DMS153 (cell line): Measurements from ENCODE around the gene TRIP6.
"Not testable (repeated sequence)": the region's sequence is repeated elsewhere in the genome, so short reads cannot be mapped to it uniquely, and the experiment has no call there.

Experiments
- DNase-seq: peaks from one replicate; lab custom pipeline; 2025; lab: John Stamatoyannopoulos, UW

The TRIP6 gene

GRCh38 chr7:100914208-100914878 lies 47.2 kb downstream of the TRIP6 start:
- DNase-seq = no peak

- DNase-seq = no peak
Measured at GRCh38 chr7:100914879-100915447, 47.8 kb downstream of the TRIP6 start.

- not testable (repeated sequence) for DNase-seq
Measured at GRCh38 chr7:100919335-100919734, 52.1 kb downstream of the TRIP6 start.

GRCh38 chr7:100919779-100920437 lies 52.7 kb downstream of the TRIP6 start:
- not testable (repeated sequence) for DNase-seq

GRCh38 chr7:100921039-100921438 lies 53.9 kb downstream of the TRIP6 start:
- DNase-seq = no peak
